NB4 (cell line): ENCODE measurements around the gene SPTLC3.

ENCODE experiments used
- MYC ChIP-seq: IDR thresholded peaks from 2 replicates; pipeline ENCODE4 v1.6.1; 2011; ENCODE audit warnings: low read depth, low read length
- POLR2A ChIP-seq: IDR thresholded peaks from 2 replicates; pipeline ENCODE4 v1.6.1; 2011; ENCODE audit warnings: mild to moderate bottlenecking; ENCODE audit not compliant: insufficient read length; ENCODE audit errors: extremely low read depth
- TF ChIP-seq, protein P1 (sequence below): IDR thresholded peaks from one replicate; pipeline ENCODE4 v1.5.1; 2012; ENCODE audit warnings: low read depth, low read length
- TF ChIP-seq, protein P2 (sequence below): IDR thresholded peaks from 2 replicates; pipeline ENCODE4 v1.6.1; 2011; ENCODE audit warnings: low read depth, low read length

DNA sequence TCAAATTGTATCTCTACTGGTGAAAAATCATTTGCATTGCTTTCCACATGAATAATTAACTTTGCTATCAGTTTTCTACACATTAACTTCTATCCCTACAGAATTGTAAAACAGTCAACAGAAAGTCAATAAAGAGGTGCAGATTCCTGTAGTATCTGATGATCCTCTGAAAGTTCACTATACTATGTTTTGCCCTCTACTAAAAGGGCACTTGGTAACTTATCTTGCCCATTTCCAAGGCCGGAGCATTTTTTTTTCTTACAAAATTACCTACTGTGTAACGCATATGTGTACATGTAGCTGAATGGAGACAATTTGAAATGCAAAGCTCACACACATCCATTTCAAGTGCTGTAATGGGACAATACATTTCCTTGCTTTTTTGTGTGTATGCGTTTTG, 9.6 kb upstream of the SPTLC3 start:
- TF ChIP-seq, protein P1, sequence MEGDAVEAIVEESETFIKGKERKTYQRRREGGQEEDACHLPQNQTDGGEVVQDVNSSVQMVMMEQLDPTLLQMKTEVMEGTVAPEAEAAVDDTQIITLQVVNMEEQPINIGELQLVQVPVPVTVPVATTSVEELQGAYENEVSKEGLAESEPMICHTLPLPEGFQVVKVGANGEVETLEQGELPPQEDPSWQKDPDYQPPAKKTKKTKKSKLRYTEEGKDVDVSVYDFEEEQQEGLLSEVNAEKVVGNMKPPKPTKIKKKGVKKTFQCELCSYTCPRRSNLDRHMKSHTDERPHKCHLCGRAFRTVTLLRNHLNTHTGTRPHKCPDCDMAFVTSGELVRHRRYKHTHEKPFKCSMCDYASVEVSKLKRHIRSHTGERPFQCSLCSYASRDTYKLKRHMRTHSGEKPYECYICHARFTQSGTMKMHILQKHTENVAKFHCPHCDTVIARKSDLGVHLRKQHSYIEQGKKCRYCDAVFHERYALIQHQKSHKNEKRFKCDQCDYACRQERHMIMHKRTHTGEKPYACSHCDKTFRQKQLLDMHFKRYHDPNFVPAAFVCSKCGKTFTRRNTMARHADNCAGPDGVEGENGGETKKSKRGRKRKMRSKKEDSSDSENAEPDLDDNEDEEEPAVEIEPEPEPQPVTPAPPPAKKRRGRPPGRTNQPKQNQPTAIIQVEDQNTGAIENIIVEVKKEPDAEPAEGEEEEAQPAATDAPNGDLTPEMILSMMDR, result no peak
- TF ChIP-seq POLR2A, result no peak
- TF ChIP-seq, protein P2, sequence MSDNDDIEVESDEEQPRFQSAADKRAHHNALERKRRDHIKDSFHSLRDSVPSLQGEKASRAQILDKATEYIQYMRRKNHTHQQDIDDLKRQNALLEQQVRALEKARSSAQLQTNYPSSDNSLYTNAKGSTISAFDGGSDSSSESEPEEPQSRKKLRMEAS, result no peak
- no peak for TF ChIP-seq MYC
